Activated effector memory CD4-positive, alpha-beta T cell treated with anti-CD3 and anti-CD28 coated beads, Interleukin-2, amount 50 U/mL, for 16 hours (primary cell): ENCODE measurements around the gene PTPRN.

Experiments used
- DNase-seq: peaks from one replicate; pipeline ENCODE4 v3.0.0-alpha.2; 2020

Gene PTPRN

GRCh38 chr2:219286436-219287115 lies 22.6 kb downstream of the PTPRN start:
- DNase-seq, result no peak

GRCh38 chr2:219285894-219286425 lies 23.2 kb downstream of the PTPRN start:
- DNase-seq, result no peak

GRCh38 chr2:219285373-219285735 lies 23.8 kb downstream of the PTPRN start:
- no peak for DNase-seq

GRCh38 chr2:219284501-219285372 lies 24.5 kb downstream of the PTPRN start:
- no peak for DNase-seq

- no peak for DNase-seq
Observed at GRCh38 chr2:219282943-219283581, 26.1 kb downstream of the PTPRN start.

GRCh38 chr2:219282375-219282774 lies 26.8 kb downstream of the PTPRN start:
- DNase-seq, result no peak

GRCh38 chr2:219281588-219281987 lies 27.6 kb downstream of the PTPRN start:
- DNase-seq, result no peak

GRCh38 chr2:219280651-219281050 lies 28.6 kb downstream of the PTPRN start:
- no peak for DNase-seq

- DNase-seq, result no peak
Observed at GRCh38 chr2:219279916-219280516, 29.2 kb downstream of the PTPRN start.

GRCh38 chr2:219279151-219279915 lies 29.9 kb downstream of the PTPRN start, which contains the start of gene DNAJB2:
Gene DNAJB2, plus strand, starts transcription at chr2:219279366. Its CDS starts 468 bp downstream, at chr2:219279834.
- peak; percentile 100 for DNase-seq

- DNase-seq, result no peak
Observed at GRCh38 chr2:219278655-219279150, 30.5 kb downstream of the PTPRN start.

- DNase-seq, result peak; percentile 91
Observed at GRCh38 chr2:219277703-219278654, 31.2 kb downstream of the PTPRN start.

GRCh38 chr2:219274361-219274921 lies 34.8 kb downstream of the PTPRN start:
- DNase-seq, result no peak

GRCh38 chr2:219273937-219274336 lies 35.3 kb downstream of the PTPRN start:
- no peak for DNase-seq

GRCh38 chr2:219272995-219273394 lies 36.2 kb downstream of the PTPRN start:
- DNase-seq, result no peak

GRCh38 chr2:219272356-219272755 lies 36.8 kb downstream of the PTPRN start:
- DNase-seq, result no peak

GRCh38 chr2:219271021-219271420 lies 38.2 kb downstream of the PTPRN start:
- no peak for DNase-seq

- no peak for DNase-seq
Observed at GRCh38 chr2:219270055-219270372, 39.2 kb downstream of the PTPRN start.

- DNase-seq, result no peak
Observed at GRCh38 chr2:219269362-219270054, 39.7 kb downstream of the PTPRN start.

- DNase-seq, result no peak
Observed at GRCh38 chr2:219268294-219268693, 40.9 kb downstream of the PTPRN start.
